GM21786 (cell line): Measurements from ENCODE around the gene DCAF6.

ENCODE experiments used
- ATAC-seq: cut with Tn5 transposase; IDR thresholded peaks from one replicate; pipeline ENCODE4 v1.9.1; 2021; ENCODE audit not compliant: unreplicated experiment

DCAF6 gene

DNA sequence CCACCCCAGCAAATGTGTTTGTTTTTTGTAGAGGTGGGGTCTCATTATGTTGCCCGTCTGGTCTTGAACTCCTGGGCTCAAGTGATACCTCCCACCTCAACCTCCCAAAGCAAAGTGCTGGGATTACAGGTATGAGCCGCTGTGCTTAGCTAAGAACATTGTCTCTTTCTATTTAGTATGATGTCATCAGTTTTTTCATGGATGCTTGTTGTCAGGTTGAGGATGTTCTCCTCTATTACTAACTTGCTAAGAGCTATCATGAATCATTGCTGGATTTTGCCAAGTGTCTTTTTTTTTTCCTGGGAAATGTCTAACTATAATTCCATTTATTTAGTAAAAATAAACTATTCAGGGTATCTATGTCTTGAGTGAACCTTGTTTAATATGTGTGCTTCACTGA lies 19.4 kb downstream of the DCAF6 start:
- no peak for ATAC-seq

DNA sequence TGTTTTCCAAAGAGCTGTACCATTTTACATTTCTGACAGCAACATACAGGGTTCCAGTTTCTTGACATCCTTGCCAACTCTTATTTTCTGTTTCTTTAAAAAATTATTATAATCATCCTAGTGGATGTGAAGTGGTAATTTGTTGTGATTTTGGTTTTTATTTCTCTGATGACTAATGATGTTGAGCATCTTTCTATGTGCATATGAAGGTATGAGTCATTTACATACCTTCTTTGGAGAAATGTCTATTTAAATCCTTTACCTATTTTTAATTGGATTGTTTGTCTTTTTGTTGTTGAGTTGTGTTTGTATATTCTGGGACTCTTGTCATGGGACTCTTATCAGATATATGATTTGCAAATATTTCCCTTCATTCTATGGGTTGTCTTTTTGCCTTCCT lies 21.2 kb downstream of the DCAF6 start:
- ATAC-seq: no peak

DNA sequence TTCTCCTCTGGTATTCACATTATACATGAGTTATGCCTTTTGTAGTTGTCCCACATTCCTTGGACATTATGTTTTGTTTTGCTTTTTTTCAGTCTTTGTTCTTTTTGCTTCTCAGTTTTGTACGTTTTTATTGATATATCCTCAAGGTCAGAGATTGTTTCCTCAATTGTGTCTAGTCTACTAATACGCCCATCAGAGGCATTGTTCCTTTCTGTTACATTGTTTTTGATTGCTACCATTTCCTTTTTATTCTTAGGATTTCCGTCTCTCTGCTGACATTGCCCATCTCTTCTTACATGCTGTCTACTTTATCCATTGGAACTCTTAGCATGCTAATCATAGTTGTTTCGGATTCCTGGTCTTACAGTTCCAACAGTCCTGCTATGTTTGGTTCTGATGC lies 28.2 kb downstream of the DCAF6 start:
- ATAC-seq: no peak

DNA sequence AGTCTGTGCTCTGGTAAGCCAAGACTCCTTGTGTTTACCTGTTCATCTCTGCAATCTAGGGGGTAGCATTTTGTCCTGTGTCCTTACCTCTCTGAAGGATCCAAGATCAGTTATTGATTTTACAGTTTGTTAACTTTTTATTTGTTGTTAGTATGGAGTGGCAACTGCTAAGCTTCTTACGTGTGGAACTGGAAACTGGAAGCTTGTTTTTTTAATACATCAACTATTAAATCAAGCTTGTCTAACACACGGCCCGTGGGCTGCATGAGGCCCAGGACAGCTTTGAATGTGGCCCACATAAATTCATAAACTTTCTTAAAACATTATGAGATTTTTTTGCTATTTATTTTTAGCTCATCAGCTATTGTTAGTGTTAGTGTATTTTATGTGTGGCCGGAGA lies 29.6 kb downstream of the DCAF6 start:
- ATAC-seq: no peak

DNA sequence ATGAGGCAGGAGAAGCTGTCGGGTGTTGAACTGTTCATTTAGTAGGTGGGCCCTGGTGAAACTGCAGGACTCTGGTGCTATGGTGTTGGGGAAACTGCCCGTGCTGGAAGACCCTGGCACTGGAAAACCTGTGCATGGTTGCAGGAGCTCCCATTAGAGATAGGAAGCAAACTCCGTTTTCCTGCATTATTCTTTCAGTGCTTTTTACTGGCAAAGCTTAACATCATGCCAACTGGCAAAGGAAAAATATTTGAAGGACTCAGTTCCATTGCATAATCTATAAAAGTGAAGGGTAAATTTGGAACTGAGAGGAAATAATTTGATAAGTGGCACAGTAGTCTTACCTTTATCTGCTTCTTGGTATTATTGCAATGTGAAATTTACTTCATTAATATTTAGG lies 32.1 kb downstream of the DCAF6 start:
- ATAC-seq: no peak

DNA sequence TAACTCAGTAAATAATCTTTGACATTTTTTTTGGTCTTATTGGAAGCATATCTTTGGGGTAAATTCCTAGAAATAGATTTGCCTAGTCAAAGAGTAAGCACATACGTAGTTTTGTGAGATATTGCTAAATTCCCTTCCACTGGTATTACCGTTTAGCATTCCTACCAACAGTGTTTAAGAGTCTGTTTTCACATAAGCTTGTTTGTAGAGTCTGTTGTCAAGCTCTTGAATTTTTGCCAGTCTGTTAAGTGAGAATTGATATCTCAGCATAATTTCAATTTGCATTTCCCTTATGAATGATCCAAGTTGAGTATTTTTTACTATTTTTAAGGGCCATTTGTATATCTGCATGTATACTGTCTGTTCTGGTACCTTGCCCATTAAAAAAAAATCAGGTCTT lies 37.3 kb downstream of the DCAF6 start:
- no peak for ATAC-seq

DNA sequence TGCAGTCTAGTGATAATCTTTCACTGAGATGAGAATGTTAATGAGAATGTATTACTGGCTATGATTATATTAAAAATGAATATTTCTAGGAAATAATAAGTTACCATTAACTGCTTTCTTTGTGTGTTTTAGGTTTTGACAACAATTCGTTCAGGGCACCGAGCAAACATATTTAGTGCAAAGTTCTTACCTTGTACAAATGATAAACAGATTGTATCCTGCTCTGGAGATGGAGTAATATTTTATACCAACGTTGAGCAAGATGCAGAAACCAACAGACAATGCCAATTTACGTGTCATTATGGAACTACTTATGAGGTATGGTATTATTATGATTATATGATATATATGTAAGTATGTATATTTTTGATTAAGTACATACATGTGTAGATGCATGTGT lies 38.2 kb downstream of the DCAF6 start:
- no peak for ATAC-seq

DNA sequence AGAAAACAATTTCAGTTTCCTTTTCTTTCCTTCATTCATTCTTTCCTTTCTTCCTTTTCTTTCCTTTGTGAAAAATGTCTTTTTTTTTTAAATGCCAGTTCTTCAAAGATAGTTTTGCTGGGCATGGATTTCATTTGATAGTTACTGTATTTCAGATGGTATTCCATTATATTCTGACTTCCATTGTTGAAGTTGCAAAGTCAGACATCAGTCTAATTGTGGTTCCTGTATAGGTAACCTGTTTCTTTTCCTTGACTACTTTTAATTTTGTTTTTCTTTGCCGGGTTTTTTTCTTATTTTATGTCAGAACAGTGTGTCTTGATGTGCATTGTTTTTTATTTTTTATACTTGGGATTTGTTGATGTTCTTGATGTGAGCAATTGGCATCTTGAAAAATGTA lies 40.8 kb downstream of the DCAF6 start:
- ATAC-seq: no peak

DNA sequence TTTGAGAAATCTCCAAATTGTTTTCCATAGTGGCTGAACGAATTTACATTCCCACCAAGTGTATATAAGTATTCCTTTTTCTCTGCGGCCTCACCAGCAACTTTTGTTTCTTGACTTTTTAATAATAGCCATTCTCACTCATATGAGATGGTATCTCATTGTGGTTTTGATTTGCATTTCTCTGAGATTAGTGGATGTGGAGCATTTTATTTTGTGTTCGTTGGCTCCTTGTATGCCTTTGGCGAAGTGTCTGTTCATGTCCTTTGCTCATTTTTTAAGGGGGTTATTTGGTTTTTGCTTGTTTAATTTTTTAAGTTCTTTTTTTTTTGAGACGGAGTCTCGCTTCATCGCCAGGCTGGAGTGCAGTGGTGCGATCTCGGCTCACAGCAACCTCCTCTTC lies 45.5 kb downstream of the DCAF6 start:
- no peak for ATAC-seq

DNA sequence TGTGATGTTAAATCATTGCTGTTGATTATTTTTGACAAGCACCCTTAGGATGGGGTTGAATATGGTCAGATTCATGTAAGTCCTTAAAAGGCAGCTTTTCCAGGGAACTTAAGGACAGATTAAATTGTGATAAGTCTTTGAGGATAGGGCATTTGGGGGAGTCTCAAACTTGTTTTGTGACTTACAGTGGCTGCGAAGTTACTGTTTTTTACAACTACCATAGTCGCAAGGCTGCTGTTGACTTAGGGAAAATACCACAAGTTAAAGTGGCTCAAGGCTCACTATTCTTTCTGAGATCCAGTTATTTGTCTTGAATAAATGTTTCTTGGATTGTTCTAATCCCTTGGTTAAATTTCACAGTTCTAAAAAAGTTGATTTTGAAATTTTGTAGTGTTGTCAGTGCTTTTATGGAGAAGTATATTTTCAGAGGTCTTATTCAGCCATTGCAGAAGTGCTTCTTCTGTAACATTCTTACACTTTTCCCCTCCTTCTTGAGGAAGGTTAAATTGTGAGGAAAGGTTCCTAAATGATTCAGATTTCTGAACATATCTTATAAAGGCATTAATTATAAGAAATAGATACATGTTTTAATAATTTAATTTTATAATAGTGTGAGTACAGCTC lies 47.4 kb downstream of the DCAF6 start:
- ATAC-seq: no peak

DNA sequence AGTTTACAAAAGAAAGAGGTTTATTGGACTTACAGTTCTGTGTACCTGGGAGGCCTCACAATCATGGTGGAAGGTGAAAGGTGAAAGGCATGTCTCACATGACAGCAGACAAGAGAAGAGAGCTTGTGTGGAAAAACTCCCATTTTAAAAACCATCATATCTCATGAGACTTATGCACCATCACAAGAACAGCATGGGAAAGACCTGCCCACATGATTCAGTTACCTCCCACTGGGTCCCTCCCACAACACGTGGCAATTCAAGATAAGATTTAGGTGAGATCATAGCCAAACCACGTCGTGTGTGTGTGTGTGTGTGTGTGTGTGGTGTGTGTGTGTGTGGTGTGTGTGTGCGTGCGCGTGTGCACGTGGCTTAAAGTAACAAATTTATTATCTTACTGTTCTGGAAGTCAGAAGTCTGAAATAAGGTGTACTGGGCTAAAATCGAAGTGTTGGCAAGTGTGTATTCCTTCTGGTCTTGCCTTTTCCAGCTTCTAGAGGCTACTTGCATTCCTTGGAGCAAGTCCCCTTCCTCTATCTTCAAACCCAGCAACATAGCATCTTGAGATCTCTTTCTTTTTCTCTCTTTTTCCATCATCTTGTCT lies 48.5 kb downstream of the DCAF6 start:
- ATAC-seq: no peak

DNA sequence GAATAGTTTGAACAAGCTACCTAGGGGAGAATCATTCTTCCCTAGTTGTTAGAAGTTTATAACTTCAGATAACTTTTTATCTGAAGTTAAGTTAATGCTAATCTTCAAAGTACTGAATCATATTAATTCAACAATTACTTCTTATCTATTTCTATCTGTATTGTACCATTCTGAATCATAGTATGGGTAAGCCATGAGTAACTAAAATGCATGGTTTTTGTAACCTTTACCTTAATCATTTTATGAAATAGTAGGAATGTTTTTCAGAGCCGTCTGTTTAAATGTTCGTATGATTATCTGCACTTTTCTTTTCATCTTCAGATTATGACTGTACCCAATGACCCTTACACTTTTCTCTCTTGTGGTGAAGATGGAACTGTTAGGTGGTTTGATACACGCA lies 50.7 kb downstream of the DCAF6 start:
- ATAC-seq: no peak

DNA sequence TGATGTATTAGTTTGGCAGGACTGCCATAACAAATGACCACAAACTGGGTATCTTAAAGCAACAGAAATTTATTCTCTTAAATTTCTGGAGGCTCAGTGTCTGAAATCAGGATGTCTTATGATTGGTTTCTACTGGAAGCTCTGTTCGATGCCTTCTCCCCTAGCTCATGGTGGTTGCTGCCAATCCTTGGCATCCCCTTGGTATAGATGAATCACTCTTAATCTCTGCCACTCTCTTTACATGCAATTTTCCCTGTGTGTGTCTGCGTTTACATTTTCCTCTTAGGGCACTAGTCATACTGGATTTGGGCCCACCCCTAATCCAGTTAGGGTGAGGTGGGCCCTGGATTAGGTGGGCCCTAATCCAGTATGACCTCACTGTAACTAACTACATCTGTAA lies 55.1 kb downstream of the DCAF6 start:
- ATAC-seq: no peak

DNA sequence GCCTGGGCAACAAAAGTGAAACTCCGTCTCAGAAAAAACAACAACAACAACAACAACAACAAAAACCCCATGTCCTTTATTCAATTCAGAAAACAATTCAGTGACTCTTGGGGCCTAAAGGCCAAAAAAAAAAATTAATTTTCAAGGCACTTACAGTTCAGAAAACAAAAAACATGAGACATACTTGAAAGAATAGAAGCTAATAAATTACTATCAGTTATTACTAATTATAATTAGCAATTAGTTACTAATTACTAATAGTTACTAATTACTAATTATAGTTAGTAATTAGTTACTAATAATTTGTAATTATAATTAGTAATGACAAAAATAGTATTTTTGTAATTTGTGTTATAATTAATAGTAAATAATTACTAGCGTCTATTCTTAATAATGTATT lies 57.2 kb downstream of the DCAF6 start:
- no peak for ATAC-seq

DNA sequence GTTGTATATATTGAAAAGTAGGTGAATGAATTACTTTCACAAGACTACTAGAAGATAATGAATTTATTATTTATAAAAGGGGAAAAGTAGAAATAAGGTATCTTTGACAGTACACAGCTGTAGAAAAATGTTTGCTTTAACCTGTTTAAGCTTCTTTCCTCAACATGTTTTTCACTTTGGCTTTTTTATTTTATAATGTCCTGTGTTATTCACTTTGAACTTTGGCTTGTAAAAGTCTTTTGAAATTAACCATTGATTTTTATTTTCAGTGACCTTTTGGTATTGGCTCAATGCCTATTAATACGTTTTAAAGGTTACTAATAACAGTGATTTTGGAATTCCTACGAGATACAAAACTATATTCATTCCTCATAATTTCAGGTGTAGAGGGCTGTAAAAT lies 58.1 kb downstream of the DCAF6 start:
- no peak for ATAC-seq

DNA sequence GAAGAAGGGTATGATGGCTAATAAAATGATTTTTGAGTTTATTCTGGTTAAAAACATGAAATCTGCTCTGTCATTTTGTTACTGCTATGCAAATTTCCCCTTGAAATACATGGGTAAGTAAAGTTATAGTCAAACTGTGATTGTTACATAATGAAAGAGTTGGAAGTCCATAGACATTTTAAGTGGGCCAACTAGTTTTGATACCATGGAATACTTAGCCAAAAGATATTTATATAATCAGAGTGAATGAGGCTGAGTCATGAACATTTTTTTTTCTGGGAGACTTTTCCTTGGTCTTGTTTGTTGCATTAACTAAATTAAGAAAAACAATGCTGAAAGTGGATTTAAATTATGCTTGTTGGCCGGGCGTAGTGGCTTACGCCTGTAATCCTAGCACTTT lies 58.6 kb downstream of the DCAF6 start:
- ATAC-seq: no peak

DNA sequence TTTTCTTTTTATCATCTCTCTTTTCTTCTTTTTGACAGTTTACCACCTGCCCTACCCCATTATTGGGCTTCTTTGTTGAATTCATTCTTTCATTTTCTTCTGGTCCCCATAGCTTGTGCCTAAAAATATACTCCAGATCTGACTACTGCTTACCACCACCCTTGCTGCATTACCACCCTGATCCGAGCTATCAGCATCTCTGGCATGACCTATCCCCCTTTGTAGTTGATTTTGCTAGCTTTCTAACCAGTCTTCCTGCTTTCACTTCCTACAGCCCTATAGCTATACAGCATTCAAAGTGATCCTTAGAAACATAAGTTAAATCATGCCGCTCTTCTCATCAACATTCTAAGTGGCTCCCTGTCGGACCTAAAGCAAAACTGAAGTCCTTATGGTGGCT lies 59.8 kb downstream of the DCAF6 start:
- ATAC-seq: peak; percentile 55

DNA sequence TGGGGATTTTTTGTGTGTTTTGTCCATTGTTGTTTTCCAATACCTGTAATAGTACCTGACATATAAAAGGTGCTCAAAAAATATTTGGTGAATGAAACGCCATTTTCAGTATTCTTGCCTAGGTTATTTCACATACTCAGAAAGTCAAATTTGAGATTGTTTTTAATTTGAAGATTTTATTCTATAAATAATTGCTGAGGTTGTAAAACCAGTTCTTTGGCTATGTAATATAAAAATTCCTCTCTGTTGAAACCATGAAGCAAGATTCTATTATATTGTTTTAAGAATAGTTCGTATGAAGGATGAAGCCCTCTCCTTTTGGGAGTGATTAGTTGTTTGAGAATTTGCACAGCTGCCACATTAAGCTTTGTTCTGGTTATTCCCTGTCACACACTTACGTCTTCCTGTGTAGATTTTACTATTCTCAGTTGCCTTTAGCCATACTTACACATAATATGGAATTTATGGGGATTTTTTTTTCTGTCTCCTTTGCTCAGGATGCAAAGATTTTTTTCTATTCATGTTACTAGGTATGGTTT lies 60.6 kb downstream of the DCAF6 start:
- no peak for ATAC-seq

DNA sequence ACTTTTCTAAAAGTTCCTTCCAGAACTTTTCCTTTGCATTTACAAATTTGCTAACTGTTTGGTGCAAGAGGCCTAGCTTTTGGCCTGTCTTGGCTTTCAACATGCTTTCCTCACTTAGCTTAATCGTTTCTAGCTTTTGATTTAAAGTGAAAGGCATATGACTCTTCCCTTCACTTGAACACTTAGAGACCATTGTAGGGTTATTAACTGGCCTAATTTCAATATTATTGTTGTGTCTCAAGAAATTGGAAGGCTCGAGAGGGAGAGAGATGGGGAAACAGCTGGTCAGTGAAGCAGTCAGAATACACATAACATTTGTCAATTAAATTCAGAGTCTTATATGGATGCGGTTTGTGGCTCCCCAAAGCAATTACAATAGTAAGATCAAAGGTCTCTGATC lies 63.4 kb downstream of the DCAF6 start:
- ATAC-seq: no peak

DNA sequence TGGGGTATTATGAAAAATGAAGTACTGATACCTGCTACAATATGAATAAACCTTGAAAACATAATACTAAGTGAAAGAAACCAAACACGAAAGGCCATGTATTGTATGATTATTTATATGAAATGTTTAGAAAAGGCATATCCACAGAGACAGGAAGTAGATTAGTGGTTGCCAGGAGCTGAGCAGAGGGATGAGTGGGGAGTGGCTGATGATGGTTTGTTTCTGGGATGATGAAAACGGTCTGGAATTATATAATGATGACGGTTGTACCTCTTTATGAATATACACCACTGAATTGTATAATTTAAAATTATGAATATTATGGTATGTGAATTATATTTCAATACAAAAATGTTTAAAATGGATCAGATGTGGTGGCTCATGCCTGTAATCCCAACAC lies 64.2 kb downstream of the DCAF6 start:
- no peak for ATAC-seq

DNA sequence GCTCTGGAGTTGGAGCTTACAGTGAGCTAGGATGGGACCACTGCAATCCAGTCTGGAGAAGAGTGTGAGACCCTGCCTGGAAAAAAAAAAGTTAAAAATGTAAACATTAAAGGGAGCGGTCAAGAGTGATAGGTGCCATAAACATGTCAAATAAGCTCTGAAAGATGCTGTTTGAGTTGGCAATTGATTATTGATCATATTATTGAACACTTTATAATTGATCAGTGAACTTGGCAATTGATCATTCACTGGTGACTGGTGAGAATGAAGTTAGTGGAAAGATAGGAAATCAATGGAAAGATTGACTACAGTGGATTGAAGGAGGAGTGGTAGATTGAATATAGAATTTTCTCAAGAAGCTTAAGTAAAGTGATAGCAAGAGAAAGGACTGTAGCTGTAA lies 64.7 kb downstream of the DCAF6 start:
- no peak for ATAC-seq

DNA sequence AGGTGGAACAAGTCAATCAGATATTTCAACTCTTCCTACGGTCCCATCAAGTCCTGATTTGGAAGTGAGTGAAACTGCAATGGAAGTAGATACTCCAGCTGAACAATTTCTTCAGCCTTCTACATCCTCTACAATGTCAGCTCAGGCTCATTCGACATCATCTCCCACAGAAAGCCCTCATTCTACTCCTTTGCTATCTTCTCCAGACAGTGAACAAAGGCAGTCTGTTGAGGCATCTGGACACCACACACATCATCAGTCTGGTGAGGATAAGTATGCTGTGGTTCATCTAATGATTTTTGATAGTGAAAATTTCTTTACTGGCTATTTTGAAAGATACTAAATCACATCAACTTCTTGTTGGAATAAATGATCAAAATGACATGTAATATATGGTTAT lies 68.0 kb downstream of the DCAF6 start:
- ATAC-seq: no peak

DNA sequence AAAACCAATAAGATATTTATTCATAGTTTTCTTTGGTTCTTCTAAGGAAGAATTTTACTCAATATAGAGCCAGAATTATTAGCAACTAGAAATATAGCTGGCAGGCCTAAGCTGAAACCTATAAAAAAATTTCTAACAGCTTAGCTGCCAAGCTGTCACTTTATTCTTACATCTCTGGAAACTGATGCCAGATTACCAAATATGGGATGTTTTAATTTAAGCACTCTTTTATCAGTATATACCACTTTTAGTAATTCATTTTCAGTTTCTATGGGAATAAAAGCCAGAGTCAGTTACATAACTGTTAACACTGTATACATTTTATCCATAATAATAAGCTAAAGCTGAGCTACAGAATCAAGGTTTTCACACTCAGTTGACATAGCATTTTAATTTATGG lies 69.0 kb downstream of the DCAF6 start:
- no peak for ATAC-seq
